ENCODE data around the gene ZNF296. TPM values are rescaled to one million over a fixed set of nuclear protein-coding genes. Genes with fewer than 3 reads are reported as not detected.

Gene ZNF296
- total and polyA plus RNA-seq, 2 of the 13 experiments (the other 11 are each of a cell fraction or from before 2014, with no cell fraction given), result 0.26 to 0.62 TPM

- no peak for TF ChIP-seq PRPF4 (IDR thresholded peaks at IDR 0.05; ENCODE audit: low read depth, low read length, poor library complexity, severe bottlenecking)
- TF ChIP-seq ARID5B (CRISPR knock-in tag; IDR thresholded peaks at IDR 0.05), result 0 out of 2 replicates have a peak, but pooled peaks have one; percentile 13
- TF ChIP-seq ZBTB20 (CRISPR knock-in tag; IDR thresholded peaks at IDR 0.05; ENCODE audit: borderline replicate concordance, low read depth), result no peak
- TF ChIP-seq MYC (CRISPR knock-in tag; IDR thresholded peaks at IDR 0.05; ENCODE audit: borderline replicate concordance), result 0 out of 2 replicates have a peak, but pooled peaks have one; percentile 17
- no peak for TF ChIP-seq ZNF484 (CRISPR knock-in tag; IDR thresholded peaks at IDR 0.05; ENCODE audit: borderline replicate concordance, low read depth)
- peak; percentile 67; the same call in 1 of the 2 replicates for TF ChIP-seq ZNF737 (CRISPR knock-in tag; IDR thresholded peaks at IDR 0.05; ENCODE audit: borderline replicate concordance)
- TF ChIP-seq HNF4G (IDR thresholded peaks at IDR 0.05; ENCODE audit: borderline replicate concordance, low read depth, low read length), result no peak
- TF ChIP-seq HNF4G (CRISPR knock-in tag; IDR thresholded peaks at IDR 0.05; ENCODE audit: borderline replicate concordance, low read depth), result peak; percentile 25; the same call in 1 of the 2 replicates
- TF ChIP-seq SAP130 (CRISPR knock-in tag; IDR thresholded peaks at IDR 0.05; ENCODE audit: low read depth), result peak; percentile 59
- peak; percentile 12 for TF ChIP-seq ASH2L (IDR thresholded peaks at IDR 0.05; ENCODE audit: insufficient read length, low read depth, low read length)
- TF ChIP-seq ZSCAN25 (CRISPR knock-in tag; IDR thresholded peaks at IDR 0.05), result peak; percentile 66; the same call in 1 of the 2 replicates
- TF ChIP-seq ZNF678 (CRISPR knock-in tag; IDR thresholded peaks at IDR 0.05), result no peak
- no peak for TF ChIP-seq RFXANK (CRISPR knock-in tag; IDR thresholded peaks at IDR 0.05)
- TF ChIP-seq ZSCAN29 (CRISPR knock-in tag; conservative IDR thresholded peaks at IDR 0.05), result no peak
- TF ChIP-seq MXI1 (IDR thresholded peaks at IDR 0.05; ENCODE audit: borderline replicate concordance, low read depth, low read length), result no peak
- TF ChIP-seq, protein P1, sequence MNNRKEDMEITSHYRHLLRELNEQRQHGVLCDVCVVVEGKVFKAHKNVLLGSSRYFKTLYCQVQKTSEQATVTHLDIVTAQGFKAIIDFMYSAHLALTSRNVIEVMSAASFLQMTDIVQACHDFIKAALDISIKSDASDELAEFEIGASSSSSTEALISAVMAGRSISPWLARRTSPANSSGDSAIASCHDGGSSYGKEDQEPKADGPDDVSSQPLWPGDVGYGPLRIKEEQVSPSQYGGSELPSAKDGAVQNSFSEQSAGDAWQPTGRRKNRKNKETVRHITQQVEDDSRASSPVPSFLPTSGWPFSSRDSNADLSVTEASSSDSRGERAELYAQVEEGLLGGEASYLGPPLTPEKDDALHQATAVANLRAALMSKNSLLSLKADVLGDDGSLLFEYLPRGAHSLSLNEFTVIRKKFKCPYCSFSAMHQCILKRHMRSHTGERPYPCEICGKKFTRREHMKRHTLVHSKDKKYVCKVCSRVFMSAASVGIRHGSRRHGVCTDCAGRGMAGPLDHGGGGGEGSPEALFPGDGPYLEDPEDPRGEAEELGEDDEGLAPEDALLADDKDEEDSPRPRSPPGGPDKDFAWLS (CRISPR knock-in tag; IDR thresholded peaks at IDR 0.05; ENCODE audit: borderline replicate concordance), result no peak
- TF ChIP-seq POGZ (CRISPR knock-in tag; IDR thresholded peaks at IDR 0.05), result 0 out of 2 replicates have a peak, but pooled peaks have one; percentile 11
- no peak; the same call in 1 of the 2 replicates for TF ChIP-seq IKZF5 (CRISPR knock-in tag; IDR thresholded peaks at IDR 0.05)
- no peak for TF ChIP-seq NFYC (CRISPR knock-in tag; IDR thresholded peaks at IDR 0.05)
- no peak for TF ChIP-seq FOXP1 (IDR thresholded peaks at IDR 0.05)
- no peak for TF ChIP-seq FOXP1 (CRISPR knock-in tag; IDR thresholded peaks at IDR 0.05)
- TF ChIP-seq PCBP1 (IDR thresholded peaks at IDR 0.05; ENCODE audit: borderline replicate concordance, low read depth, low read length), result 0 out of 2 replicates have a peak, but pooled peaks have one; percentile 38
- peak; percentile 22; the same call in 1 of the 2 replicates for TF ChIP-seq ZFP41 (CRISPR knock-in tag; IDR thresholded peaks at IDR 0.05; ENCODE audit: borderline replicate concordance)
- TF ChIP-seq ZNF839 (CRISPR knock-in tag; IDR thresholded peaks at IDR 0.05; ENCODE audit: borderline replicate concordance), result no peak
Measured at GRCh38 chr19:45075301-45076028, 813 bp downstream of the ZNF296 start (continued).
